Testis (tissue), 3 donors: ENCODE data around the gene CNTFR. TPM values are rescaled to one million over a fixed set of nuclear protein-coding genes. Genes with fewer than 3 reads are reported as not detected.
A peak's percentile ranks its signal among the peaks of the same experiment; 100 is the strongest.

Experiments
- DNase-seq: peaks from one replicate; pipeline ENCODE4 v3.0.0-alpha.2; 2019
- H3K27ac ChIP-seq, 2 donors: fragments of 200-600 bp; sonication (generic); one replicate each; pipeline ENCODE4 v1.5.1; 2019
- H3K27me3 ChIP-seq: fragments of 200-600 bp; sonication (generic); one replicate; pipeline ENCODE4 v1.5.1; 2019
- H3K36me3 ChIP-seq: fragments of 200-600 bp; sonication (generic); one replicate; pipeline ENCODE4 v1.5.1; 2017; ENCODE audit warnings: low read depth; ENCODE audit errors: missing control alignments
- H3K4me1 ChIP-seq: fragments of 200-600 bp; sonication (generic); one replicate; pipeline ENCODE4 v1.5.1; 2019
- H3K4me3 ChIP-seq, 2 donors: fragments of 200-600 bp; sonication (generic); one replicate each; pipeline ENCODE4 v1.5.1; 2017 to 2019
- H3K9me3 ChIP-seq: fragments of 200-600 bp; sonication (generic); one replicate; pipeline ENCODE4 v1.5.1; 2017
- CTCF ChIP-seq, 3 experiments: fragments of 450-650 bp in 2 of 3; fragments of 200-600 bp in 1 of 3; sonication (generic) in 1 of 3; IDR thresholded peaks; one replicate each; pipeline ENCODE4 v1.5.1; 2016 to 2019; ENCODE audit warnings: antibody characterized with exemption in 3 of 3, mild to moderate bottlenecking in 2 of 3, moderate library complexity in 1 of 3
- POLR2A ChIP-seq: fragments of 450-650 bp; IDR thresholded peaks from one replicate; pipeline ENCODE4 v1.6.1; 2017; ENCODE audit warnings: antibody characterized with exemption, mild to moderate bottlenecking, moderate library complexity
- WGBS, 2 donors: methylation state at CpG; one replicate each; pipeline ENCODE4 v1.1.5; 2018; 5-methylcytosine and 5-hydroxymethylcytosine counted together
- intact Hi-C: fragments of 100-400 bp; cut with DNase I; formaldehyde crosslinking; loops from one replicate; pipeline ENCODE4 v1.15.1; 2023; ENCODE audit warnings: low total_unique reads
- polyA plus RNA-seq: library from polyadenylated mRNA; stranded (reverse); fragments of 350-450 nt; fragmentation: Illumina TruSeq; extraction: RNeasy Lipid Tissue Mini Kit (QIAGEN cat#74804); gene quantifications from one replicate; pipeline ENCODE4 v1.2.3, GENCODE V29; 2014; ENCODE audit warnings: low read depth, low replicate concordance; ENCODE audit not compliant: insufficient read depth
- total RNA-seq, 2 donors: library from RNA; depleted of rRNA; stranded (reverse); fragments of >200 nt; gene quantifications; one replicate each; pipeline ENCODE4 v1.2.3, GENCODE V29; 2016

CNTFR gene
- total and polyA plus RNA-seq, 3 donors from 2014 or later: 11.8 to 16.0 (median 16.0) TPM

GRCh38 chr9:34501889-34502425, 87.6 kb downstream of the CNTFR start:
- Histone ChIP-seq H3K4me3 (no peak overlapping the region), H3K27me3 (no peaks in the 10 kb centered on the region), H3K4me1 (peaks cover 25% of the 10 kb centered on the region), H3K27ac (no peak overlapping the region), H3K36me3 (no peaks in the 10 kb centered on the region), H3K9me3 (no peaks in the 10 kb centered on the region)
- intact Hi-C loops: loop anchor here (10.0 kb wide), 1 partner anchor 97 kb away; no protein-coding TSS in a partner anchor
- WGBS, 2 donors: 39 to 41% methylated on average over 4 to 5 of the region's 5 CpGs
- DNase-seq: peak; percentile 95
- TF ChIP-seq POLR2A: no peak
- TF ChIP-seq CTCF (IDR thresholded peaks at IDR 0.05): peak in 1 of 3 experiments; percentile 22

Other genes starting within 250 kb of the CNTFR start
- 1 to 10 TPM; 2.8 to 4.6 TPM for gene MYORG, start 212.8 kb downstream of the CNTFR start, total RNA-seq
- 2.8 TPM for gene MYORG, start 212.8 kb downstream of the CNTFR start, polyA plus RNA-seq
- gene FAM219A, start 131.2 kb downstream of the CNTFR start, total RNA-seq: 10 to 100 TPM; 12.6 to 17.9 TPM
- 12.2 TPM for gene FAM219A, start 131.2 kb downstream of the CNTFR start, polyA plus RNA-seq
- 10 to 100 TPM; 22.7 to 36.7 TPM for gene DNAI1, start 130.9 kb downstream of the CNTFR start, total RNA-seq
- gene DNAI1, start 130.9 kb downstream of the CNTFR start, polyA plus RNA-seq: 109 TPM
- gene ENHO, start 66.7 kb downstream of the CNTFR start, total RNA-seq: 10 to 100 TPM; 24.7 to 31.2 TPM
- 25.7 TPM for gene ENHO, start 66.7 kb downstream of the CNTFR start, polyA plus RNA-seq
- gene RPP25L, start 22.4 kb upstream of the CNTFR start, total RNA-seq: 10 to 100 TPM; 23.5 to 26.8 TPM
- 25.1 TPM for gene RPP25L, start 22.4 kb upstream of the CNTFR start, polyA plus RNA-seq
- gene DCTN3, start 30.8 kb upstream of the CNTFR start, total RNA-seq: 10 to 100 TPM; 55.1 to 78.5 TPM
- 82.9 TPM for gene DCTN3, start 30.8 kb upstream of the CNTFR start, polyA plus RNA-seq
- gene ARID3C, start 39.3 kb upstream of the CNTFR start, total RNA-seq: under 1 TPM; 0.31 to 0.37 TPM
- 0.45 TPM for gene ARID3C, start 39.3 kb upstream of the CNTFR start, polyA plus RNA-seq
- gene SIGMAR1, start 48.1 kb upstream of the CNTFR start, total RNA-seq: 10 to 100 TPM; 87.1 to 92.4 TPM
- gene SIGMAR1, start 48.1 kb upstream of the CNTFR start, polyA plus RNA-seq: 50.3 TPM
- 10 to 100 TPM; 46.1 to 55.6 TPM for gene GALT, start 57.0 kb upstream of the CNTFR start, total RNA-seq
- 25.9 TPM for gene GALT, start 57.0 kb upstream of the CNTFR start, polyA plus RNA-seq
- gene IL11RA, start 62.5 kb upstream of the CNTFR start, total RNA-seq: 10 to 100 TPM; 39.8 to 58.0 TPM
- 28.7 TPM for gene IL11RA, start 62.5 kb upstream of the CNTFR start, polyA plus RNA-seq
- gene CCL27, start 72.9 kb upstream of the CNTFR start, total RNA-seq: 1 to 10 TPM in 1 of 2 donors, not detected in 1; 3.1 TPM
- gene CCL27, start 72.9 kb upstream of the CNTFR start, polyA plus RNA-seq: 1.4 TPM
- not detected for gene CCL19, start 101.6 kb upstream of the CNTFR start, total RNA-seq
- 15.5 TPM for gene CCL19, start 101.6 kb upstream of the CNTFR start, polyA plus RNA-seq
- gene CCL21, start 120.4 kb upstream of the CNTFR start, total RNA-seq: 1 to 10 TPM; 1.7 to 2.0 TPM
- 76.3 TPM for gene CCL21, start 120.4 kb upstream of the CNTFR start, polyA plus RNA-seq